Thoracic aorta (tissue), 2 donors: ENCODE measurements around the gene HNRNPC. TPM values are rescaled to one million over a fixed set of nuclear protein-coding genes. Genes with fewer than 3 reads are reported as not detected.
"Not testable (repeated sequence)": the region's sequence is repeated elsewhere in the genome, so short reads cannot be mapped to it uniquely, and the experiment has no call there.

ENCODE experiments used
- ATAC-seq: fragments of 150-250 bp; one replicate; pipeline ENCODE4 v1.8.0; 2017; ENCODE audit warnings: low read depth; ENCODE audit not compliant: insufficient number of reproducible peaks, low FRiP score
- DNase-seq: peaks from one replicate; pipeline ENCODE4 v3.0.0-alpha.2; 2020; ENCODE audit warnings: low spot score
- H3K27ac ChIP-seq, 2 donors: fragments of 200-600 bp; sonication (generic); 1 replicate in 1 of 2; 2 replicates in 1 of 2; pipeline ENCODE4 v1.5.1; 2016; ENCODE audit warnings: mild to moderate bottlenecking in 2 of 2, moderate library complexity in 2 of 2
- H3K27me3 ChIP-seq: fragments of 200-600 bp; sonication (generic); replicated peaks from 2 replicates; pipeline ENCODE4 v1.6.0; 2016; ENCODE audit warnings: mild to moderate bottlenecking; ENCODE audit not compliant: insufficient read depth
- H3K36me3 ChIP-seq: fragments of 200-600 bp; sonication (generic); one replicate; pipeline ENCODE4 v1.5.1; 2016
- H3K4me1 ChIP-seq, 2 donors: fragments of 200-600 bp; sonication (generic); 1 replicate in 1 of 2; 2 replicates in 1 of 2; pipeline versions ENCODE4 v1.5.1 to v1.6.0; 2016; ENCODE audit warnings: low read depth in 2 of 2, mild to moderate bottlenecking in 1 of 2; ENCODE audit not compliant: control insufficient read depth in 1 of 2
- H3K4me3 ChIP-seq: fragments of 200-600 bp; sonication (generic); 2 replicates; pipeline ENCODE4 v1.5.1; 2016; ENCODE audit warnings: mild to moderate bottlenecking
- H3K9me3 ChIP-seq: fragments of 200-600 bp; sonication (generic); 2 replicates; pipeline ENCODE4 v1.5.1; 2016
- total RNA-seq, 2 donors: library from RNA; depleted of rRNA; stranded (reverse); fragments of >200 nt; gene quantifications; one replicate each; pipeline versions ENCODE4 v1.1.0 to v1.2.3, GENCODE V29; 2016
- TF ChIP-seq, protein P1 (sequence below): fragments of 200-600 bp; sonication (generic); IDR thresholded peaks from one replicate; pipeline ENCODE4 v1.5.1; 2019; ENCODE audit warnings: antibody characterized with exemption

HNRNPC gene
- total RNA-seq, 2 donors from 2014 or later: 208 to 422 TPM

DNA sequence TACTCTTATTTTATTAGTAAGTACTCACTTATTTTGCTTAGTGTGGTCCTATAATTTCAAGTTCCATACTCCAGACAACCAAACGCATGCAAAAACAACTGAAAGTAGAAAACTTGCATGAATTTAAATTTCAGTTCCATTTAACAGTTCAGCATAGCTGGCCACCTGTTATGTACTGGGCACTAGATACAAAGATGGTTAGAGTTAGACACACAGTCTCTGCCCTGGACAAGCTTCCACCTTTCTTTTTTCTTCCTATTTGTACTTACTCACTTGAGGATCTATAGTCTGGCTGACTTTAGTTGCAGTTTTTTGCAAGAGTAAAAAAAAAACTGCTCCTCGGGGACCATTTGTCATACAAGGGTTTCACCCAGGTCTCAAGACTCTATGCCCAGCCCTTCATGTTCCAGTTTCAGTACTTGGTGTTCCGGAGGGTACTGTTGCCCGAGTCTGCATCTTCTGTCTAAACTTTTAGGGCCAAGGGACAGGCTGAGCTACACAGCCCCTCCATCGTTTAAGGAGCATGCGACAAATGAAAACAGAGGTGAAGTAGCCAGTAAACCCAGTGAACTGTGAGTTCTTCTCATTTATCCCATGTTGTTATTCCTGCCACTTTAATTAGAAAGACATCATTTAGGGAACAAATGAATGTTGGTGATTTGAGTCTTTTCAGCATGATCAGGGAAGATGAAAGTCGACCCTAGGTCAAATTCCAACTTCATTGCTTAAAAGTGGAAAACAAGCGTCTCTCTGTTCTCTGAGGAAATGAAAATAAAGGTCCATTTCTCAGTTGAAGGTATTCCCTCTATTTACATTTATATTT is 33.0 kb upstream of the HNRNPC start:
- no peak for DNase-seq
- ATAC-seq: no peak
- H3K4me3 ChIP-seq: no peak overlapping the region
- H3K36me3 ChIP-seq: no peaks in the 10 kb centered on the region
- H3K4me1 ChIP-seq: no peaks in the 10 kb centered on the region
- H3K27me3 ChIP-seq: no peaks in the 10 kb centered on the region
- TF ChIP-seq, protein P1, sequence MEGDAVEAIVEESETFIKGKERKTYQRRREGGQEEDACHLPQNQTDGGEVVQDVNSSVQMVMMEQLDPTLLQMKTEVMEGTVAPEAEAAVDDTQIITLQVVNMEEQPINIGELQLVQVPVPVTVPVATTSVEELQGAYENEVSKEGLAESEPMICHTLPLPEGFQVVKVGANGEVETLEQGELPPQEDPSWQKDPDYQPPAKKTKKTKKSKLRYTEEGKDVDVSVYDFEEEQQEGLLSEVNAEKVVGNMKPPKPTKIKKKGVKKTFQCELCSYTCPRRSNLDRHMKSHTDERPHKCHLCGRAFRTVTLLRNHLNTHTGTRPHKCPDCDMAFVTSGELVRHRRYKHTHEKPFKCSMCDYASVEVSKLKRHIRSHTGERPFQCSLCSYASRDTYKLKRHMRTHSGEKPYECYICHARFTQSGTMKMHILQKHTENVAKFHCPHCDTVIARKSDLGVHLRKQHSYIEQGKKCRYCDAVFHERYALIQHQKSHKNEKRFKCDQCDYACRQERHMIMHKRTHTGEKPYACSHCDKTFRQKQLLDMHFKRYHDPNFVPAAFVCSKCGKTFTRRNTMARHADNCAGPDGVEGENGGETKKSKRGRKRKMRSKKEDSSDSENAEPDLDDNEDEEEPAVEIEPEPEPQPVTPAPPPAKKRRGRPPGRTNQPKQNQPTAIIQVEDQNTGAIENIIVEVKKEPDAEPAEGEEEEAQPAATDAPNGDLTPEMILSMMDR: no peak
- H3K9me3 ChIP-seq: no peaks in the 10 kb centered on the region
- H3K27ac ChIP-seq: no peak overlapping the region

DNA sequence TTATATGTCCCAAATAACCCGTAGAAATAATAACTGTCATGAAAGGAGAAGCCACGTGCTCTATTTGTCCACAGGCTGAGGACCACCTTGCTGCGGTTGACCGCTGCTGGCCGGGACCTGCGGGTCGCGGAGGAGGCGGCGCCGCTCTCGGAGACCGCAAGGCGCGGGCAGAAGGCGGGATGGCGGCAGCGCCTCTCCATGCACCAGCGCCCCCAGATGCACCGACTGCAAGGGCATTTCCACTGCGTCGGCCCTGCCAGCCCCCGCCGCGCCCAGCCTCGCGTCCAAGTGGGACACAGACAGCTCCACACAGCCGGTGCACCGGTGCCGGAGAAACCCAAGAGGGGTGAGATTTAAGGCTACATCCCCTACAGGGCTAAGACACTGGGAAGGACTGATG is 31.6 kb upstream of the HNRNPC start:
- ATAC-seq (no peak), DNase-seq (no peak)
- H3K4me1 ChIP-seq: no peaks in the 10 kb centered on the region
- TF ChIP-seq, protein P1: no peak
- no peaks in the 10 kb centered on the region for H3K36me3 ChIP-seq
- H3K4me3 ChIP-seq: peak overlapping the region; percentile 59
- no peaks in the 10 kb centered on the region for H3K27me3 ChIP-seq
- no peaks in the 10 kb centered on the region for H3K9me3 ChIP-seq
- no peak overlapping the region for H3K27ac ChIP-seq

DNA sequence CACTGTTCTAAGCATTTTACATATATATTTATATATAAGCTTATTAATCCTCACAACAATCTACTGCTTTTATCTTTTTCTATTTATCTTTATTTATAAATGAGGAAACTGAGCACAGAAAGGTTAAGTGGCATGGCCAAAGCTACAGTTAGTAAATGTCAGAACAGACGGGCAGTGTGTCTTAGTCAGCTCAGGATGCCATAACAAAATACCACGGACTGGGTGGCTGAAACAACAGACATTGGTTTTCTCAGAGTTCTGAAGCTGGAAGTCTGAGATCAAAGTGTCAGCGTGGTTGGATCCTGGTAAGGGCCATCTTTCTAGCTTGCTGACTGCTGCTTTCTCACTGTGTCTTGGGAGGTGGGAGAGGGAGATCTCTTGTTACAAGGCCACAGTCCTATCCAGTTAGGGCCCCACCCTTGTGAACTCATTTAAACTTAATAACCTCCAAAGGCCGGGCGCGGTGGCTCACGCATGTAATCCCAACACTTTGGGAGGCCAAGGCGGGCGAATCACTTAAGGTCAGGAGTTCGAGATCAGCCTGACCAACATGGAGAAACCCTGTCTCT is 30.4 kb upstream of the HNRNPC start:
- Histone ChIP-seq H3K27me3 (no peaks in the 10 kb centered on the region), H3K4me1 (no peaks in the 10 kb centered on the region), H3K4me3 (no peak overlapping the region), H3K9me3 (no peaks in the 10 kb centered on the region), H3K27ac (no peak overlapping the region), H3K36me3 (no peaks in the 10 kb centered on the region)
- DNase-seq (no peak), ATAC-seq (no peak)
- TF ChIP-seq, protein P1: no peak

DNA sequence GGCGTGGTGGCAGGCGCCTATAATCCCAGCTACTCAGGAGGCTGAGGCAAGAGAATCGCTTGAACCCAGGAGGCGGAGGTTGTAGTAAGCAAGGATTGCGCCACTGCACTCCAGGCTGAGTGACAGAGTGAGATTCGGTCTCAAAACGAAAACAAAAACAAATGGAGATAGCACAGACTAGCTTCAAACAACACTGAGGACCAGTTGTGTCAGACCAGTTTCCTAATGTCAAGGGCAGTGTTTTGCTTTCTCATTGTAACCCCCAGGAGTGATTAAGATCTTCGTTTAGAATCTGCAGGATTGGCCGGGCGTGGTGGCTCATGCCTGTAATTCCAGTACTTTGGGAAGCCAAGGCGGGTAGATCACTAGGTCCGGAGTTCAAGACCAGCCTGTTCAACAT is 29.1 kb upstream of the HNRNPC start:
- no peaks in the 10 kb centered on the region for H3K4me1 ChIP-seq
- TF ChIP-seq, protein P1: no peak
- H3K27ac ChIP-seq: no peak overlapping the region
- no peak for ATAC-seq
- no peaks in the 10 kb centered on the region for H3K27me3 ChIP-seq
- no peaks in the 10 kb centered on the region for H3K9me3 ChIP-seq
- no peak overlapping the region for H3K4me3 ChIP-seq
- DNase-seq: no peak
- H3K36me3 ChIP-seq: no peaks in the 10 kb centered on the region

DNA sequence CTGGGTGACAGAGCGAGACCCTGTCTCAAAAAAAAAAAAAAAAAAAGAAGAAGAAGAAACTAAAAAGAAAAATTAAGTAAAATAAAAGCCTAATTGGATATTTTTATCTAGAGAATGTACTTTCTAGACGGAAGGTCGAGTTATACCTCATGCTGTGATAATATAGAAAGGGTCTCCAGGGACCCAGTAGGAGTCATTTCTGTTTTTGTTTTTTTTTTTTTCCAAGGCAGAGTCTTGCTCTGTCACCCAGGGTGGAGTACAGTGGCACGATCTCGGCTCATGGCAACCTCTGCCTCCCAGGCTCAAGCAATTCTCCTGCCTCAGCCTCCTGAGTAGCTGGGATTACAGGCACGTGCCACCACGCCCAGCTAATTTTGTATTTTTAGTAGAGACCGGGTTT is 24.8 kb upstream of the HNRNPC start:
- not testable (repeated sequence) for H3K4me3 ChIP-seq, H3K4me1 ChIP-seq, H3K36me3 ChIP-seq

More for the DNA sequence above, 24.8 kb upstream of the HNRNPC start:
- not testable (repeated sequence) for H3K27me3 ChIP-seq, ATAC-seq, H3K27ac ChIP-seq, H3K9me3 ChIP-seq, DNase-seq
